ENCODE results near the gene PIP4P1. TPM values are rescaled to one million over a fixed set of nuclear protein-coding genes. Genes with fewer than 3 reads are reported as not detected.

PIP4P1 gene
- total RNA-seq, 1 experiment from 2014 or later: 27.2 TPM

Other genes with a start within 250 kb of the PIP4P1 start
- not detected in 2 replicates for gene OR11H6, start 237.7 kb downstream of the PIP4P1 start, total RNA-seq (2014; rRNA removed; shearing (Covaris generic))
- gene OR11H7, start 232.5 kb downstream of the PIP4P1 start, total RNA-seq (2014; rRNA removed; shearing (Covaris generic)): not detected in 2 replicates
- not detected in 2 replicates for gene OR11H4, start 222.1 kb downstream of the PIP4P1 start, total RNA-seq (2014; rRNA removed; shearing (Covaris generic))
- 4.0 and 9.5 TPM in 2 replicates for gene TTC5, start 155.5 kb downstream of the PIP4P1 start, total RNA-seq (2014; rRNA removed; shearing (Covaris generic))
- gene CCNB1IP1, start 128.2 kb downstream of the PIP4P1 start, total RNA-seq (2014; rRNA removed; shearing (Covaris generic)): 54.8 and 57.0 TPM in 2 replicates
- 25.4 and 27.8 TPM in 2 replicates for gene PARP2, start 117.8 kb downstream of the PIP4P1 start, total RNA-seq (2014; rRNA removed; shearing (Covaris generic))
- gene TEP1, start 47.9 kb downstream of the PIP4P1 start, total RNA-seq (2014; rRNA removed; shearing (Covaris generic)): 14.3 and 16.8 TPM in 2 replicates
- gene KLHL33, start 25.3 kb downstream of the PIP4P1 start, total RNA-seq (2014; rRNA removed; shearing (Covaris generic)): not detected in 2 replicates
- 61.5 and 70.0 TPM in 2 replicates for gene OSGEP, start 6.6 kb downstream of the PIP4P1 start, total RNA-seq (2014; rRNA removed; shearing (Covaris generic))
- gene APEX1, start 6.2 kb downstream of the PIP4P1 start, total RNA-seq (2014; rRNA removed; shearing (Covaris generic)): 46.0 and 64.7 TPM in 2 replicates
- gene PNP, start 8.0 kb upstream of the PIP4P1 start, total RNA-seq (2014; rRNA removed; shearing (Covaris generic)): 79.3 and 84.2 TPM in 2 replicates
- gene RNASE10, start 44.1 kb upstream of the PIP4P1 start, total RNA-seq (2014; rRNA removed; shearing (Covaris generic)): not detected in 2 replicates
- not detected in 2 replicates for gene RNASE9, start 99.6 kb upstream of the PIP4P1 start, total RNA-seq (2014; rRNA removed; shearing (Covaris generic))
- not detected in 2 replicates for gene RNASE11, start 126.6 kb upstream of the PIP4P1 start, total RNA-seq (2014; rRNA removed; shearing (Covaris generic))
- gene RNASE12, start 129.9 kb upstream of the PIP4P1 start, total RNA-seq (2014; rRNA removed; shearing (Covaris generic)): not detected in 2 replicates
- gene OR6S1, start 180.3 kb upstream of the PIP4P1 start, total RNA-seq (2014; rRNA removed; shearing (Covaris generic)): not detected in 2 replicates
- gene RNASE4, start 223.1 kb upstream of the PIP4P1 start, total RNA-seq (2014; rRNA removed; shearing (Covaris generic)): 12.1 and 13.3 TPM in 2 replicates
- gene ANG, start 227.3 kb upstream of the PIP4P1 start, total RNA-seq (2014; rRNA removed; shearing (Covaris generic)): 2.8 and 3.0 TPM in 2 replicates

All from M059J (cell line).